ENCODE results near the gene CHD1L.

DNA sequence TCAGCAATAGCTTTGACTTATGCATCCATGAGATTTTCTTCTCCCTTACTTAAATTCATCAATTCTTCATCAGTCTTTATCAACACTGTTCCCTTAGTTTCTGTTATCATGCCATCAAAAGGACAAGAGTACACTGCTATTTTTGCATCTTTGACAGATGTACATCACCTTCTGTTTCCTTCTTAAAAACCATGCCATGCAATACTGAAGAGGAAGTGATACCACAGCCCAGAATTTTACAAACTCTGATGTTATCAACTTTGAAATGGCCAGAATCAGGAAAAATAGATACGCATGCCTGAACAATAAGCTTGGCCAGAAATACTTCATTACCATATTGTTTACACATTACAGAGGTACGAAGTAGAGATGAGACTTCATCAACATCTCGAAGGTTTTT is 38.4 kb upstream of the CHD1L start:
- TF ChIP-seq EZH2phosphoT487 (IDR thresholded peaks at IDR 0.05; ENCODE audit: borderline replicate concordance, low read length): no peak
- TF ChIP-seq, protein P1, sequence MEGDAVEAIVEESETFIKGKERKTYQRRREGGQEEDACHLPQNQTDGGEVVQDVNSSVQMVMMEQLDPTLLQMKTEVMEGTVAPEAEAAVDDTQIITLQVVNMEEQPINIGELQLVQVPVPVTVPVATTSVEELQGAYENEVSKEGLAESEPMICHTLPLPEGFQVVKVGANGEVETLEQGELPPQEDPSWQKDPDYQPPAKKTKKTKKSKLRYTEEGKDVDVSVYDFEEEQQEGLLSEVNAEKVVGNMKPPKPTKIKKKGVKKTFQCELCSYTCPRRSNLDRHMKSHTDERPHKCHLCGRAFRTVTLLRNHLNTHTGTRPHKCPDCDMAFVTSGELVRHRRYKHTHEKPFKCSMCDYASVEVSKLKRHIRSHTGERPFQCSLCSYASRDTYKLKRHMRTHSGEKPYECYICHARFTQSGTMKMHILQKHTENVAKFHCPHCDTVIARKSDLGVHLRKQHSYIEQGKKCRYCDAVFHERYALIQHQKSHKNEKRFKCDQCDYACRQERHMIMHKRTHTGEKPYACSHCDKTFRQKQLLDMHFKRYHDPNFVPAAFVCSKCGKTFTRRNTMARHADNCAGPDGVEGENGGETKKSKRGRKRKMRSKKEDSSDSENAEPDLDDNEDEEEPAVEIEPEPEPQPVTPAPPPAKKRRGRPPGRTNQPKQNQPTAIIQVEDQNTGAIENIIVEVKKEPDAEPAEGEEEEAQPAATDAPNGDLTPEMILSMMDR (conservative IDR thresholded peaks at IDR 0.05; ENCODE audit: low read depth, low read length): no peak

All from PC-3 (cell line).